HepG2 (cell line): Measurements from ENCODE around the gene PPM1H. TPM values are rescaled to one million over a fixed set of nuclear protein-coding genes. Genes with fewer than 3 reads are reported as not detected.
A peak's percentile ranks its signal among the peaks of the same experiment; 100 is the strongest.

Source experiments
- ELF3 ChIP-seq: IDR thresholded peaks from 2 replicates; pipeline ENCODE4 v1.6.1; 2016; ENCODE audit warnings: missing genetic modification reagents, missing compliant biosample characterization
- NCOR1 ChIP-seq: fragments of 200-600 bp; sonication (generic); IDR thresholded peaks from 2 replicates; pipeline ENCODE4 v1.7.0; 2017; ENCODE audit warnings: antibody characterized with exemption, low read length, borderline replicate concordance
- TCF7L2 ChIP-seq: IDR thresholded peaks from 2 replicates; pipeline ENCODE4 v1.6.1; 2011; ENCODE audit warnings: mild to moderate bottlenecking, low read depth, low read length, moderate library complexity
- ZNF274 ChIP-seq: sonication (generic); formaldehyde crosslinking; IDR thresholded peaks from 2 replicates; pipeline ENCODE4 v1.5.1; 2020; ENCODE audit warnings: mild to moderate bottlenecking, missing genetic modification reagents
- ZNF432 ChIP-seq: sonication (generic); formaldehyde crosslinking; IDR thresholded peaks from 2 replicates; pipeline ENCODE4 v1.5.0; 2020; ENCODE audit warnings: missing genetic modification reagents, mild to moderate bottlenecking, borderline replicate concordance
- polyA plus RNA-seq, 8 experiments: library from polyadenylated mRNA; depleted of rRNA in 3 of 8; stranded (reverse) in 7 of 8; unstranded in 1 of 8; fragments of >200 nt; fragmentation: Illumina TruSeq in 4 of 8; extraction: Trizol in 4 of 8; gene quantifications; 2 replicates each; pipeline versions ENCODE4 v1.2.1 to v1.2.3, GENCODE V29; 2011 to 2016; ENCODE audit warnings: low read depth in 4 of 8, missing spikeins in 1 of 8, mixed read lengths in 1 of 8; ENCODE audit not compliant: insufficient read depth in 1 of 8
- total RNA-seq, 5 experiments: library from RNA; depleted of rRNA; stranded (reverse); fragments of >200 nt; fragmentation: Illumina TruSeq; extraction: Trizol; gene quantifications; 2 replicates each; pipeline ENCODE4 v1.2.3, GENCODE V29; 2016; ENCODE audit warnings: low read depth in 1 of 5
- TF ChIP-seq, protein P1 (sequence below): sonication (generic); formaldehyde crosslinking; IDR thresholded peaks from 2 replicates; pipeline ENCODE4 v1.4.0; 2020; ENCODE audit warnings: mild to moderate bottlenecking, missing genetic modification reagents
- TF ChIP-seq, protein P2 (sequence below): sonication (generic); formaldehyde crosslinking; IDR thresholded peaks from 2 replicates; pipeline ENCODE4 v1.8.1; 2023; ENCODE audit warnings: mild to moderate bottlenecking, missing genetic modification reagents
- TF ChIP-seq, protein P3 (sequence below): sonication (generic); formaldehyde crosslinking; conservative IDR thresholded peaks from 2 replicates; pipeline ENCODE4 v1.4.0; 2020; ENCODE audit warnings: mild to moderate bottlenecking, missing genetic modification reagents, moderate library complexity
- TF ChIP-seq, protein P4 (sequence below): IDR thresholded peaks from 2 replicates; pipeline ENCODE4 v1.6.1; 2018; ENCODE audit warnings: missing genetic modification reagents, mild to moderate bottlenecking, missing compliant biosample characterization
- TF ChIP-seq, protein P5 (sequence below): sonication (generic); formaldehyde crosslinking; IDR thresholded peaks from 2 replicates; pipeline ENCODE4 v1.5.1; 2020; ENCODE audit warnings: missing genetic modification reagents, mild to moderate bottlenecking, borderline replicate concordance
- TF ChIP-seq, protein P6 (sequence below): sonication (generic); formaldehyde crosslinking; IDR thresholded peaks from 2 replicates; pipeline ENCODE4 v1.8.0; 2022; ENCODE audit warnings: missing genetic modification reagents, mild to moderate bottlenecking, inconsistent platforms, borderline replicate concordance

Gene PPM1H
- total and polyA plus RNA-seq, 2 of the 13 experiments (the other 11 are each of a cell fraction or from before 2014, with no cell fraction given) = 29.1 to 38.1 TPM

DNA sequence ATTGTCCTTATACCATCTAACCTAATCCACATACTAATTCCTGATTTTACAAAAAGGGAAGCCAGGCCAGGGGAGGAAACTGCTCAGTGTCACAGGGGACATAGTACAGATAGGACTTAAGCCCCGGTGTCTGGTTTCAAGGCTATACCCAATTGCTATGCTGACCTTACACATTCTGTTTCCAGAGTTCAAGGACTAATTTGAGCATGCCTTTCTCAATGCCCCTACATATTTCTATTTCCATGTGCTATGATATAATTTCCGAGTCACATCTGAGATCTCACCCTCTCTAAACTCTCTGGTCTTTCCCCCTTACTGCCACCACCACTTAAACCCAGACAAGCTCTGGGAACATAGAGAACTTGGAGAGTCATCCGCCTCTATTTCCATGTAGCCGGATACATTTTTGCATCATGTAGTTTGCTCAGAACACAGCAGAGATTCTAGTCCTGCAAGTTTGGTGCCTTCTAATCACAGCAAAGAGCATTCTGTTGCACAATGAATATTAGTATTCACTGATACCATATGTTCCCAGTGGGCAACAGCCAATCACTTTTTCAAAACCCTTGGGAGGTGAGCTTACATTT lies 34.2 kb downstream of the PPM1H start (continued):
- TF ChIP-seq, protein P1, sequence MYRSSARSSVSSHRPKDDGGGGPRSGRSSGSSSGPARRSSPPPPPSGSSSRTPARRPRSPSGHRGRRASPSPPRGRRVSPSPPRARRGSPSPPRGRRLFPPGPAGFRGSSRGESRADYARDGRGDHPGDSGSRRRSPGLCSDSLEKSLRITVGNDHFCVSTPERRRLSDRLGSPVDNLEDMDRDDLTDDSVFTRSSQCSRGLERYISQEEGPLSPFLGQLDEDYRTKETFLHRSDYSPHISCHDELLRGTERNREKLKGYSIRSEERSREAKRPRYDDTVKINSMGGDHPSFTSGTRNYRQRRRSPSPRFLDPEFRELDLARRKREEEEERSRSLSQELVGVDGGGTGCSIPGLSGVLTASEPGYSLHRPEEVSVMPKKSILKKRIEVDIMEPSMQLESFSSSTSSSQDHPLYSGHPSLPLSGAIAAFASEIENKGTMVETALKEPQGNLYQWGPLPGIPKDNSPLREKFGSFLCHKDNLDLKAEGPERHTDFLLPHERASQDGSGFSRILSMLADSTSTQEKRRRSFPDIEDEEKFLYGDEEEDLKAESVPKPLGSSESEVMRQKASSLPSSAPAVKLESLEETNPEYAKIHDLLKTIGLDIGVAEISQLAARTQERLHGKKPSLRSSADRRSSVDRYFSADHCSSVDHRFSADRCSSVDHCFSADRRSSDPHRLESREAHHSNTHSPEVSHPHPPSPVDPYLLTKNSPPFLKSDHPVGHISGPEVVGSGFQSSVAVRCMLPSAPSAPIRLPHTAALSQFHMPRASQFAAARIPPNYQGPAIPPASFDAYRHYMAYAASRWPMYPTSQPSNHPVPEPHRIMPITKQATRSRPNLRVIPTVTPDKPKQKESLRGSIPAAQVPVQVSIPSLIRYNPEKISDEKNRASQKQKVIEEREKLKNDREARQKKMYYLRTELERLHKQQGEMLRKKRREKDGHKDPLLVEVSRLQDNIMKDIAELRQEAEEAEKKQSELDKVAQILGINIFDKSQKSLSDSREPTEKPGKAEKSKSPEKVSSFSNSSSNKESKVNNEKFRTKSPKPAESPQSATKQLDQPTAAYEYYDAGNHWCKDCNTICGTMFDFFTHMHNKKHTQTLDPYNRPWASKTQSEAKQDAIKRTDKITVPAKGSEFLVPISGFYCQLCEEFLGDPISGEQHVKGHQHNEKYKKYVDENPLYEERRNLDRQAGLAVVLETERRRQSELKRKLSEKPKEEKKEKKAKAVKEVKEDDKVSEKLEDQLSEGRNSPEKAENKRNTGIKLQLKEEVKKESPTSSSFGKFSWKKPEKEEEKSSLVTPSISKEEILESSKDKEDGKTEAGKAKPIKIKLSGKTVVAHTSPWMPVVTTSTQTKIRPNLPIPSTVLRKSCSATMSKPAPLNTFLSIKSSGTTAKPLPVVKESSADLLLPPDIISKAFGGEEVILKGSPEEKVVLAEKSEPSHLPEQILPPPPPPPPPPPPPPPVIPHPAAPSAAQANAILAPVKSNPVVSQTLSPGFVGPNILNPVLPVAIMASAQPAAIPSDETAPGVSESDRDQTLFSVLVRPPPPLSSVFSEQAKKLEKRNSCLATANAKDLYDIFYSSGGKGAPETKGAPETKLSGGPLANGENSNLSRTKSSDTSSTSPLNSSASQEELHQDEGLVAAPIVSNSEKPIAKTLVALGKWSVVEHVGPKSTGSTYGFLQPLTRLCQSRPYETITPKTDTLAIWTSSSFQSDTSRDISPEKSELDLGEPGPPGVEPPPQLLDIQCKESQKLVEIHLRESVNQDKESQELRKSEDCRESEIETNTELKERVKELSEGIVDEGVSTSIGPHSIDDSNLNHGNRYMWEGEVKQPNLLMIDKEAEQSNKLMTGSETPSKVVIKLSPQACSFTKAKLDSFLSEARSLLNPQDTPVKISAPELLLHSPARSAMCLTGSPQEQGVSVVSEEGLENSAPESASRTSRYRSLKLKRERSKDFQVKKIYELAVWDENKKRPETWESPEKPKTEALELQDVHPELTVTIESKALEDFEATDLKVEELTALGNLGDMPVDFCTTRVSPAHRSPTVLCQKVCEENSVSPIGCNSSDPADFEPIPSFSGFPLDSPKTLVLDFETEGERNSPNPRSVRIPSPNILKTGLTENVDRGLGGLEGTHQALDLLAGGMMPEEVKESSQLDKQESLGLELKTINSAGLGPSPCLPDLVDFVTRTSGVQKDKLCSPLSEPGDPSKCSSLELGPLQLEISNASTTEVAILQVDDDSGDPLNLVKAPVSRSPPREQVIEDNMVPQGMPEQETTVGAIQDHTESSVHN = no peak
- TF ChIP-seq ZNF274 (no peak), ELF3 (CRISPR knock-in tag) (peak; percentile 85), ZNF432 (CRISPR knock-in tag) (no peak), TCF7L2 (no peak), NCOR1 (peak; percentile 90)
- TF ChIP-seq, protein P2, sequence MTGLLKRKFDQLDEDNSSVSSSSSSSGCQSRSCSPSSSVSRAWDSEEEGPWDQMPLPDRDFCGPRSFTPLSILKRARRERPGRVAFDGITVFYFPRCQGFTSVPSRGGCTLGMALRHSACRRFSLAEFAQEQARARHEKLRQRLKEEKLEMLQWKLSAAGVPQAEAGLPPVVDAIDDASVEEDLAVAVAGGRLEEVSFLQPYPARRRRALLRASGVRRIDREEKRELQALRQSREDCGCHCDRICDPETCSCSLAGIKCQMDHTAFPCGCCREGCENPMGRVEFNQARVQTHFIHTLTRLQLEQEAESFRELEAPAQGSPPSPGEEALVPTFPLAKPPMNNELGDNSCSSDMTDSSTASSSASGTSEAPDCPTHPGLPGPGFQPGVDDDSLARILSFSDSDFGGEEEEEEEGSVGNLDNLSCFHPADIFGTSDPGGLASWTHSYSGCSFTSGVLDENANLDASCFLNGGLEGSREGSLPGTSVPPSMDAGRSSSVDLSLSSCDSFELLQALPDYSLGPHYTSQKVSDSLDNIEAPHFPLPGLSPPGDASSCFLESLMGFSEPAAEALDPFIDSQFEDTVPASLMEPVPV = no peak
- TF ChIP-seq, protein P3, sequence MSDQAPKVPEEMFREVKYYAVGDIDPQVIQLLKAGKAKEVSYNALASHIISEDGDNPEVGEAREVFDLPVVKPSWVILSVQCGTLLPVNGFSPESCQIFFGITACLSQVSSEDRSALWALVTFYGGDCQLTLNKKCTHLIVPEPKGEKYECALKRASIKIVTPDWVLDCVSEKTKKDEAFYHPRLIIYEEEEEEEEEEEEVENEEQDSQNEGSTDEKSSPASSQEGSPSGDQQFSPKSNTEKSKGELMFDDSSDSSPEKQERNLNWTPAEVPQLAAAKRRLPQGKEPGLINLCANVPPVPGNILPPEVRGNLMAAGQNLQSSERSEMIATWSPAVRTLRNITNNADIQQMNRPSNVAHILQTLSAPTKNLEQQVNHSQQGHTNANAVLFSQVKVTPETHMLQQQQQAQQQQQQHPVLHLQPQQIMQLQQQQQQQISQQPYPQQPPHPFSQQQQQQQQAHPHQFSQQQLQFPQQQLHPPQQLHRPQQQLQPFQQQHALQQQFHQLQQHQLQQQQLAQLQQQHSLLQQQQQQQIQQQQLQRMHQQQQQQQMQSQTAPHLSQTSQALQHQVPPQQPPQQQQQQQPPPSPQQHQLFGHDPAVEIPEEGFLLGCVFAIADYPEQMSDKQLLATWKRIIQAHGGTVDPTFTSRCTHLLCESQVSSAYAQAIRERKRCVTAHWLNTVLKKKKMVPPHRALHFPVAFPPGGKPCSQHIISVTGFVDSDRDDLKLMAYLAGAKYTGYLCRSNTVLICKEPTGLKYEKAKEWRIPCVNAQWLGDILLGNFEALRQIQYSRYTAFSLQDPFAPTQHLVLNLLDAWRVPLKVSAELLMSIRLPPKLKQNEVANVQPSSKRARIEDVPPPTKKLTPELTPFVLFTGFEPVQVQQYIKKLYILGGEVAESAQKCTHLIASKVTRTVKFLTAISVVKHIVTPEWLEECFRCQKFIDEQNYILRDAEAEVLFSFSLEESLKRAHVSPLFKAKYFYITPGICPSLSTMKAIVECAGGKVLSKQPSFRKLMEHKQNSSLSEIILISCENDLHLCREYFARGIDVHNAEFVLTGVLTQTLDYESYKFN (CRISPR knock-in tag) = peak; percentile 91
- TF ChIP-seq, protein P4, sequence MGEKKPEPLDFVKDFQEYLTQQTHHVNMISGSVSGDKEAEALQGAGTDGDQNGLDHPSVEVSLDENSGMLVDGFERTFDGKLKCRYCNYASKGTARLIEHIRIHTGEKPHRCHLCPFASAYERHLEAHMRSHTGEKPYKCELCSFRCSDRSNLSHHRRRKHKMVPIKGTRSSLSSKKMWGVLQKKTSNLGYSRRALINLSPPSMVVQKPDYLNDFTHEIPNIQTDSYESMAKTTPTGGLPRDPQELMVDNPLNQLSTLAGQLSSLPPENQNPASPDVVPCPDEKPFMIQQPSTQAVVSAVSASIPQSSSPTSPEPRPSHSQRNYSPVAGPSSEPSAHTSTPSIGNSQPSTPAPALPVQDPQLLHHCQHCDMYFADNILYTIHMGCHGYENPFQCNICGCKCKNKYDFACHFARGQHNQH (CRISPR knock-in tag) = peak; percentile 59; the same call in 1 of the 2 replicates
- TF ChIP-seq, protein P5, sequence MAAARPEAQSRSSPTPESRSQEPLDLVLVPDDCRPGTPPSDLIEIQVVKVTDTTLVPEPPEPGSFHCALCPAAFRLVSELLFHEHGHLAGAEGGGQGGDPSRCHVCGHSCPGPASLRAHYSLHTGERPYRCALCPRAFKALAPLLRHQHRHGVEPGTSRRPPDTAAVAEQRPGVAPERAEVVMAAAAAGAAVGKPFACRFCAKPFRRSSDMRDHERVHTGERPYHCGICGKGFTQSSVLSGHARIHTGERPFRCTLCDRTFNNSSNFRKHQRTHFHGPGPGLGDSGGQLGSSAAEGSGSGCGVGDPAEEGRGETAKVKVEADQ = peak; percentile 37; the same call in 1 of the 2 replicates
- TF ChIP-seq, protein P6, sequence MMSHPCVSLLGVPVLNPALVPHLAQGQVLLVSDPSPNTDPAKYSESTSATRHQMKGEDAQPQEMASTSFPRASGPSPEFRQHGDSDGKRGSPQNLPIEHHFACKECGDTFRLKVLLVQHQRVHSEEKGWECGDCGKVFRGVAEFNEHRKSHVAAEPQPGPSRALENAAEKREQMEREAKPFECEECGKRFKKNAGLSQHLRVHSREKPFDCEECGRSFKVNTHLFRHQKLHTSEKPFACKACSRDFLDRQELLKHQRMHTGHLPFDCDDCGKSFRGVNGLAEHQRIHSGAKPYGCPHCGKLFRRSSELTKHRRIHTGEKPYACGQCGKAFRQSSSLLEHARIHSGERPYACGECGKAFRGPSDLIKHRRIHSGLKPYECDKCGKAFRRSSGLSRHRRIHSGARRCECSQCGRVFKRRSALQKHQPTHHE = no peak
